ENCODE data around the gene RAB3C.

Gene RAB3C

GRCh38 chr5:58813855-58814254 lies 231.0 kb downstream of the RAB3C start:
- no peak for DNase-seq
- TF ChIP-seq EZH2phosphoT487 (IDR thresholded peaks at IDR 0.05; ENCODE audit: low read length) (no peak), CTCF (IDR thresholded peaks at IDR 0.05; ENCODE audit: low read length) (no peak), EZH2 (optimal IDR thresholded peaks at IDR 0.05; ENCODE audit: low read depth, low read length) (no peak)
- Histone ChIP-seq H3K4me1 (ENCODE audit: low read length) (no peaks in the 10 kb centered on the region), H3K36me3 (replicated peaks; ENCODE audit: insufficient read depth, low read length) (no peaks in the 10 kb centered on the region), H3F3A (ENCODE audit: insufficient read depth, low read length) (no peaks in the 10 kb centered on the region), H3K9me2 (replicated peaks; ENCODE audit: insufficient read depth, low read length) (no peaks in the 10 kb centered on the region), H3K27ac (ENCODE audit: low read length) (no peak overlapping the region), H2AFZ (ENCODE audit: low read length) (no peak overlapping the region), H3K4me3 (ENCODE audit: low read length) (no peak overlapping the region), H4K20me1 (ENCODE audit: insufficient read depth, low read length) (no peaks in the 10 kb centered on the region), H3K4me2 (ENCODE audit: low read depth, low read length) (no peak overlapping the region), H3K27me3 (replicated peaks; ENCODE audit: insufficient read depth, low read length) (no peaks in the 10 kb centered on the region), H3K9me3 (replicated peaks; ENCODE audit: insufficient read depth, low read length) (no peaks in the 10 kb centered on the region), H3K79me2 (ENCODE audit: low read length) (no peaks in the 10 kb centered on the region), H3K9ac (ENCODE audit: low read length) (no peak overlapping the region)

GRCh38 chr5:58816181-58816731 lies 233.4 kb downstream of the RAB3C start:
- TF ChIP-seq EZH2phosphoT487 (IDR thresholded peaks at IDR 0.05; ENCODE audit: low read length) (no peak), EZH2 (optimal IDR thresholded peaks at IDR 0.05; ENCODE audit: low read depth, low read length) (no peak), CTCF (IDR thresholded peaks at IDR 0.05; ENCODE audit: low read length) (no peak)

GRCh38 chr5:58818465-58818864 lies 235.6 kb downstream of the RAB3C start:
- H3K9ac ChIP-seq (ENCODE audit: low read length), result no peak overlapping the region
- no peaks in the 10 kb centered on the region for H4K20me1 ChIP-seq (ENCODE audit: insufficient read depth, low read length)
- no peaks in the 10 kb centered on the region for H3K36me3 ChIP-seq (replicated peaks; ENCODE audit: insufficient read depth, low read length)
- H3K4me3 ChIP-seq (ENCODE audit: low read length), result no peak overlapping the region
- H3K4me2 ChIP-seq (ENCODE audit: low read depth, low read length), result no peak overlapping the region
- TF ChIP-seq CTCF (IDR thresholded peaks at IDR 0.05; ENCODE audit: low read length) (no peak), EZH2 (optimal IDR thresholded peaks at IDR 0.05; ENCODE audit: low read depth, low read length) (no peak), EZH2phosphoT487 (IDR thresholded peaks at IDR 0.05; ENCODE audit: low read length) (no peak)
- H3K27me3 ChIP-seq (replicated peaks; ENCODE audit: insufficient read depth, low read length), result no peaks in the 10 kb centered on the region
- no peak overlapping the region for H3K27ac ChIP-seq (ENCODE audit: low read length)
- H3K9me3 ChIP-seq (replicated peaks; ENCODE audit: insufficient read depth, low read length), result no peaks in the 10 kb centered on the region
- H2AFZ ChIP-seq (ENCODE audit: low read length), result no peak overlapping the region
- H3K4me1 ChIP-seq (ENCODE audit: low read length), result no peaks in the 10 kb centered on the region
- H3K79me2 ChIP-seq (ENCODE audit: low read length), result no peaks in the 10 kb centered on the region
- no peak for DNase-seq
- no peaks in the 10 kb centered on the region for H3F3A ChIP-seq (ENCODE audit: insufficient read depth, low read length)
- H3K9me2 ChIP-seq (replicated peaks; ENCODE audit: insufficient read depth, low read length), result no peaks in the 10 kb centered on the region

More at GRCh38 chr5:58816181-58816731, 233.4 kb downstream of the RAB3C start:
- DNase-seq, result no peak
- Histone ChIP-seq H4K20me1 (ENCODE audit: insufficient read depth, low read length) (no peaks in the 10 kb centered on the region), H3K9ac (ENCODE audit: low read length) (no peak overlapping the region), H3K27me3 (replicated peaks; ENCODE audit: insufficient read depth, low read length) (no peaks in the 10 kb centered on the region), H3K79me2 (ENCODE audit: low read length) (no peaks in the 10 kb centered on the region), H2AFZ (ENCODE audit: low read length) (no peak overlapping the region), H3F3A (ENCODE audit: insufficient read depth, low read length) (no peaks in the 10 kb centered on the region), H3K4me2 (ENCODE audit: low read depth, low read length) (no peak overlapping the region), H3K27ac (ENCODE audit: low read length) (no peak overlapping the region), H3K36me3 (replicated peaks; ENCODE audit: insufficient read depth, low read length) (no peaks in the 10 kb centered on the region), H3K9me2 (replicated peaks; ENCODE audit: insufficient read depth, low read length) (no peaks in the 10 kb centered on the region), H3K4me3 (ENCODE audit: low read length) (no peak overlapping the region), H3K4me1 (ENCODE audit: low read length) (no peaks in the 10 kb centered on the region), H3K9me3 (replicated peaks; ENCODE audit: insufficient read depth, low read length) (no peaks in the 10 kb centered on the region)
